ENCODE data around the gene RYR1. TPM values are rescaled to one million over a fixed set of nuclear protein-coding genes. Genes with fewer than 3 reads are reported as not detected.
A peak's percentile ranks its signal among the peaks of the same experiment; 100 is the strongest.

The RYR1 gene
- total RNA-seq, 2 donors from 2014 or later = 0.84 to 3.3 TPM

DNA sequence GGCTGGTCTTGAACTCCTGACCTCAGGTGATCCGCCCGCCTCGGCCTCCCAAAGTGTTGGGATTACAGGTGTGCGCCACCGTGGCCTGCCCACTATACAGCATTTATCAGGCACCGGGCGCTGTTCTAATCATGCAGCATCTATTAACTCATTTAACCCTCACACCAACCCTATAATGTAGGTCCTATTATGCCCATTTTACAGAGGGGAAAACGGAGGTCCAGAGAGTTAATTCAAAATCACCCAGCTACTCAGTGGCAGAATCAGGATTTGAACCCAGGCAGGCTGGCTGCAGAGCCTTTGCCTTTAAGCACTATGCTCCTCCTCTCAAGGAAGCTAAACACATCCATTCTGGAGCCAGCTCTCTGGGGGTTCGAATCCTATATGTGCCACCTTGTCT is 130.0 kb downstream of the RYR1 start:
- Histone ChIP-seq H3K4me1 (ENCODE audit: control insufficient read depth, insufficient read depth, low read length) (no peaks in the 10 kb centered on the region), H3K9me3 (ENCODE audit: control insufficient read depth, low read length) (no peaks in the 10 kb centered on the region), H3K4me3 (ENCODE audit: low read length) (no peak overlapping the region), H3K9ac (ENCODE audit: extremely low read depth, low read length, poor library complexity, severe bottlenecking) (no peak overlapping the region), H3K27me3 (ENCODE audit: control insufficient read depth, insufficient read depth, low read length, poor library complexity, severe bottlenecking) (peaks cover 17% of the 10 kb centered on the region), H3K36me3 (ENCODE audit: control insufficient read depth, insufficient read depth, low read length) (no peaks in the 10 kb centered on the region), H3K27ac (ENCODE audit: low read depth, low read length) (no peak overlapping the region)
- Mint-ChIP-seq H3K4me1 (no peaks in the 10 kb centered on the region), H3K36me3 (ENCODE audit: low read depth) (no peaks in the 10 kb centered on the region), H3K4me3 (no peak overlapping the region), H3K9me3 (no peaks in the 10 kb centered on the region), H3K27ac (no peak overlapping the region), H3K27me3 (ENCODE audit: insufficient read depth) (peaks cover 31% of the 10 kb centered on the region)
- DNase-seq = no peak
- 96 to 97% methylated on average over 9 of the region's 9 CpGs for WGBS, 2 experiments (ENCODE audit: insufficient coverage in 1 of 2, insufficient read length in 1 of 2)
- TF ChIP-seq, protein P1, sequence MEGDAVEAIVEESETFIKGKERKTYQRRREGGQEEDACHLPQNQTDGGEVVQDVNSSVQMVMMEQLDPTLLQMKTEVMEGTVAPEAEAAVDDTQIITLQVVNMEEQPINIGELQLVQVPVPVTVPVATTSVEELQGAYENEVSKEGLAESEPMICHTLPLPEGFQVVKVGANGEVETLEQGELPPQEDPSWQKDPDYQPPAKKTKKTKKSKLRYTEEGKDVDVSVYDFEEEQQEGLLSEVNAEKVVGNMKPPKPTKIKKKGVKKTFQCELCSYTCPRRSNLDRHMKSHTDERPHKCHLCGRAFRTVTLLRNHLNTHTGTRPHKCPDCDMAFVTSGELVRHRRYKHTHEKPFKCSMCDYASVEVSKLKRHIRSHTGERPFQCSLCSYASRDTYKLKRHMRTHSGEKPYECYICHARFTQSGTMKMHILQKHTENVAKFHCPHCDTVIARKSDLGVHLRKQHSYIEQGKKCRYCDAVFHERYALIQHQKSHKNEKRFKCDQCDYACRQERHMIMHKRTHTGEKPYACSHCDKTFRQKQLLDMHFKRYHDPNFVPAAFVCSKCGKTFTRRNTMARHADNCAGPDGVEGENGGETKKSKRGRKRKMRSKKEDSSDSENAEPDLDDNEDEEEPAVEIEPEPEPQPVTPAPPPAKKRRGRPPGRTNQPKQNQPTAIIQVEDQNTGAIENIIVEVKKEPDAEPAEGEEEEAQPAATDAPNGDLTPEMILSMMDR (conservative IDR thresholded peaks at IDR 0.05) = no peak

DNA sequence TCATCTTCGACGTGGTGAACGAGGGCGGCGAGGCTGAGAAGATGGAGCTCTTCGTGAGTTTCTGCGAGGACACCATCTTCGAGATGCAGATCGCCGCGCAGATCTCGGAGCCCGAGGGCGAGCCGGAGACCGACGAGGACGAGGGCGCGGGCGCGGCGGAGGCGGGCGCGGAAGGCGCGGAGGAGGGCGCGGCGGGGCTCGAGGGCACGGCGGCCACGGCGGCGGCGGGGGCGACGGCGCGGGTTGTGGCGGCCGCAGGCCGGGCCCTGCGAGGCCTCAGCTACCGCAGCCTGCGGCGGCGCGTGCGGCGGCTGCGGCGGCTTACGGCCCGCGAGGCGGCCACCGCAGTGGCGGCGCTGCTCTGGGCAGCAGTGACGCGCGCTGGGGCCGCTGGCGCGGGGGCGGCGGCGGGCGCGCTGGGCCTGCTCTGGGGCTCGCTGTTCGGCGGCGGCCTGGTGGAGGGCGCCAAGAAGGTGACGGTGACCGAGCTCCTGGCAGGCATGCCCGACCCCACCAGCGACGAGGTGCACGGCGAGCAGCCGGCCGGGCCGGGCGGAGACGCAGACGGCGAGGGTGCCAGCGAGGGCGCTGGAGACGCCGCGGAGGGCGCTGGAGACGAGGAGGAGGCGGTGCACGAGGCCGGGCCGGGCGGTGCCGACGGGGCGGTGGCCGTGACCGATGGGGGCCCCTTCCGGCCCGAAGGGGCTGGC is 131.6 kb downstream of the RYR1 start:
- no peaks in the 10 kb centered on the region for H3K36me3 Mint-ChIP-seq (ENCODE audit: low read depth)
- DNase-seq = peak; percentile 69

DNA sequence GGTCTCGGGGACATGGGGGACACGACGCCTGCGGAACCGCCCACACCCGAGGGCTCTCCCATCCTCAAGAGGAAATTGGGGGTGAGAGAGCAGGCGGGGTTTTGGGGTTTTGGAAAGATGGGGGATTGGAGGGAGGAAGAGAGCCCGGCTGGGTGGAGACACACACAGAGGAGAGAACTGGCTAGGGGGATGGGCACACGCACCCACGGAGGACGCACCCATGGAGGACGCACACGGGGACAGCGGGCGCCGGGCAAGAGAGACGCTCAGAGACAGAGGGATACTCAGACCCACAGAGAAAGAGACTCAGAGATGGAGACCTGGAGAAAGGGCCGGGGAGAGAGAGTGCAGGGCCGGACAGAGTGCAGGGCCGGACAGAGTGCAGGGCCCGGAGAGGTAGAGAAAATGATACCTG is 132.2 kb downstream of the RYR1 start:
- Mint-ChIP-seq H3K4me3 (peak overlapping the region; percentile 21), H3K27ac (no peak overlapping the region), H3K27me3 (ENCODE audit: insufficient read depth) (peaks cover 31% of the 10 kb centered on the region), H3K9me3 (no peaks in the 10 kb centered on the region), H3K4me1 (no peaks in the 10 kb centered on the region), H3K36me3 (ENCODE audit: low read depth) (no peaks in the 10 kb centered on the region)
- Histone ChIP-seq H3K9me3 (ENCODE audit: control insufficient read depth, low read length) (no peaks in the 10 kb centered on the region), H3K4me3 (ENCODE audit: low read length) (no peak overlapping the region), H3K27me3 (ENCODE audit: control insufficient read depth, insufficient read depth, low read length, poor library complexity, severe bottlenecking) (peaks cover 17% of the 10 kb centered on the region), H3K9ac (ENCODE audit: extremely low read depth, low read length, poor library complexity, severe bottlenecking) (no peak overlapping the region), H3K36me3 (ENCODE audit: control insufficient read depth, insufficient read depth, low read length) (no peaks in the 10 kb centered on the region), H3K27ac (ENCODE audit: low read depth, low read length) (no peak overlapping the region), H3K4me1 (ENCODE audit: control insufficient read depth, insufficient read depth, low read length) (no peaks in the 10 kb centered on the region)
- TF ChIP-seq, protein P1 (conservative IDR thresholded peaks at IDR 0.05) = no peak
- WGBS, 2 experiments (ENCODE audit: insufficient coverage in 1 of 2, insufficient read length in 1 of 2) = 85 to 90% methylated on average over 19 to 21 of the region's 21 CpGs
- no peak for DNase-seq

More for the DNA sequence above, 131.6 kb downstream of the RYR1 start:
- Histone ChIP-seq H3K9ac (ENCODE audit: extremely low read depth, low read length, poor library complexity, severe bottlenecking) (no peak overlapping the region), H3K4me3 (ENCODE audit: low read length) (no peak overlapping the region), H3K27ac (ENCODE audit: low read depth, low read length) (no peak overlapping the region), H3K36me3 (ENCODE audit: control insufficient read depth, insufficient read depth, low read length) (no peaks in the 10 kb centered on the region), H3K27me3 (ENCODE audit: control insufficient read depth, insufficient read depth, low read length, poor library complexity, severe bottlenecking) (peaks cover 17% of the 10 kb centered on the region), H3K9me3 (ENCODE audit: control insufficient read depth, low read length) (no peaks in the 10 kb centered on the region), H3K4me1 (ENCODE audit: control insufficient read depth, insufficient read depth, low read length) (no peaks in the 10 kb centered on the region)
- Mint-ChIP-seq H3K27me3 (ENCODE audit: insufficient read depth) (peaks cover 31% of the 10 kb centered on the region), H3K9me3 (no peaks in the 10 kb centered on the region), H3K4me3 (peak overlapping the region; percentile 42), H3K27ac (no peak overlapping the region), H3K4me1 (no peaks in the 10 kb centered on the region)
- 24 to 30% methylated on average over 55 to 111 of the region's 111 CpGs for WGBS, 2 experiments (ENCODE audit: insufficient coverage in 1 of 2, insufficient read length in 1 of 2)
- TF ChIP-seq, protein P1 (conservative IDR thresholded peaks at IDR 0.05) = no peak
